K562 (cell line): ENCODE measurements around the gene CRY2. TPM values are rescaled to one million over a fixed set of nuclear protein-coding genes. Genes with fewer than 3 reads are reported as not detected.

ENCODE experiments used
- CEBPG ChIP-seq, 3 experiments: fragments of 200-800 bp in 1 of 3; sonication (Bioruptor generic) in 1 of 3; sonication (generic) in 1 of 3; formaldehyde crosslinking in 1 of 3; IDR thresholded peaks in 2 of 3; conservative IDR thresholded peaks in 1 of 3; 2 replicates each; pipeline versions ENCODE4 v1.6.1 to v1.8.0; 2016 to 2022; ENCODE audit warnings: missing compliant biosample characterization in 2 of 3, missing genetic modification characterization in 2 of 3, mild to moderate bottlenecking in 1 of 3, missing genetic modification reagents in 1 of 3
- FOXJ2 ChIP-seq: fragments of 200-800 bp; sonication (Bioruptor generic); IDR thresholded peaks from 2 replicates; pipeline ENCODE4 v1.6.1; 2016; ENCODE audit warnings: missing genetic modification characterization, missing compliant biosample characterization
- FOXO4 ChIP-seq: fragments of 450-650 bp; formaldehyde crosslinking; IDR thresholded peaks from 2 replicates; pipeline ENCODE4 v1.4.0; 2020; ENCODE audit warnings: mild to moderate bottlenecking, moderate library complexity
- JUND ChIP-seq, 2 experiments: IDR thresholded peaks; 2 replicates in 1 of 2; 3 replicates in 1 of 2; pipeline ENCODE4 v1.6.1; 2011; ENCODE audit warnings: borderline replicate concordance in 2 of 2, low read depth in 2 of 2, low read length in 2 of 2, improper control_type of control experiment in 1 of 2, missing biosample characterization in 1 of 2, missing genetic modification characterization in 1 of 2, missing genetic modification reagents in 1 of 2
- KLF16 ChIP-seq: IDR thresholded peaks from 2 replicates; pipeline ENCODE4 v1.6.1; 2016; ENCODE audit warnings: antibody characterized with exemption
- MBD1 ChIP-seq: fragments of 250-450 bp; sonication (Bioruptor Pico); IDR thresholded peaks from 2 replicates; pipeline ENCODE4 v1.8.0; 2022; ENCODE audit warnings: inconsistent platforms
- NFRKB ChIP-seq: fragments of 450-650 bp; IDR thresholded peaks from 2 replicates; pipeline ENCODE4 v1.6.1; 2016; ENCODE audit warnings: low read depth
- PHF8 ChIP-seq: fragments of 200-600 bp; sonication (generic); IDR thresholded peaks from 2 replicates; pipeline ENCODE4 v1.6.1; 2012; ENCODE audit warnings: mixed run types, mild to moderate bottlenecking, inconsistent platforms, low read length, moderate library complexity, borderline replicate concordance
- RBM34 ChIP-seq: fragments of 200-400 bp; formaldehyde crosslinking; IDR thresholded peaks from 2 replicates; pipeline ENCODE4 v1.6.1; 2018; ENCODE audit warnings: low read length, borderline replicate concordance; ENCODE audit not compliant: insufficient read depth
- RCOR1 ChIP-seq, 2 experiments: IDR thresholded peaks; 2 replicates each; pipeline ENCODE4 v1.6.1; 2012; ENCODE audit warnings: low read depth in 2 of 2, low read length in 2 of 2, borderline replicate concordance in 1 of 2, improper control_type of control experiment in 1 of 2
- SETDB1 ChIP-seq: IDR thresholded peaks from one replicate; pipeline ENCODE4 v1.6.1; 2012; ENCODE audit warnings: low read length, control low read depth, inconsistent platforms
- TFE3 ChIP-seq: fragments of 450-650 bp; formaldehyde crosslinking; IDR thresholded peaks from 2 replicates; pipeline ENCODE4 v1.4.0; 2020; ENCODE audit warnings: mild to moderate bottlenecking, mixed read lengths
- USF1 ChIP-seq: sonication (generic); formaldehyde crosslinking; IDR thresholded peaks from 2 replicates; pipeline ENCODE4 v1.9.0; 2022; ENCODE audit warnings: mild to moderate bottlenecking, missing genetic modification reagents
- ZC3H8 ChIP-seq: fragments of 450-650 bp; IDR thresholded peaks from 2 replicates; pipeline ENCODE4 v1.6.1; 2017
- ZFP91 ChIP-seq: sonication (generic); formaldehyde crosslinking; IDR thresholded peaks from 2 replicates; pipeline ENCODE4 v1.8.0; 2022; ENCODE audit warnings: mild to moderate bottlenecking, missing genetic modification reagents
- ZFPM2 ChIP-seq: fragments of 250-450 bp; sonication (Bioruptor Pico); IDR thresholded peaks from 2 replicates; pipeline ENCODE4 v1.5.1; 2022; ENCODE audit warnings: mild to moderate bottlenecking
- ZNF253 ChIP-seq: fragments of 250-450 bp; sonication (Bioruptor Pico); conservative IDR thresholded peaks from 2 replicates; pipeline ENCODE4 v1.6.1; 2021; ENCODE audit warnings: mild to moderate bottlenecking
- ZNF282 ChIP-seq: sonication (generic); formaldehyde crosslinking; IDR thresholded peaks from 2 replicates; pipeline ENCODE4 v1.8.1; 2023; ENCODE audit warnings: missing genetic modification reagents
- ZNF444 ChIP-seq: fragments of 250-450 bp; sonication (Bioruptor Pico); IDR thresholded peaks from 2 replicates; pipeline ENCODE4 v1.4.0; 2020; ENCODE audit warnings: mild to moderate bottlenecking, moderate library complexity
- polyA plus RNA-seq, 8 experiments: library from polyadenylated mRNA; depleted of rRNA in 4 of 8; stranded (reverse) in 5 of 8; unstranded in 3 of 8; fragments of >200 nt; fragmentation: Nextera tagmentation in 2 of 8; fragmentation: Illumina TruSeq in 1 of 8; extraction: Ambion mirVana in 2 of 8; extraction: Trizol in 1 of 8; gene quantifications; 2 replicates each; pipeline versions ENCODE4 v1.2.1 to v1.2.3, GENCODE V29; 2011 to 2014; ENCODE audit warnings: inconsistent platforms in 1 of 8, missing spikeins in 1 of 8
- total RNA-seq, 7 experiments: library from RNA; depleted of rRNA in 6 of 7; stranded (reverse); fragments of >200 nt in 6 of 7; fragmentation: Illumina TruSeq in 2 of 7; extraction: Trizol in 2 of 7; gene quantifications; 2 replicates each; pipeline versions ENCODE4 v1.2.1 to v1.2.3, GENCODE V29; 2011 to 2021; ENCODE audit warnings: low replicate concordance in 1 of 7

The CRY2 gene
- total and polyA plus RNA-seq, 9 of the 15 experiments (the other 6 are each of a cell fraction or from before 2014, with no cell fraction given), result 2.3 to 23.9 (median 14.8) TPM

GRCh38 chr11:45879803-45880686 lies 32.8 kb downstream of the CRY2 start (continued):
- TF ChIP-seq ZFP91 (no peak), FOXJ2 (tag) (no peak), PHF8 (no peak), TFE3 (CRISPR knock-in tag) (peak; percentile 23; the same call in 1 of the 2 replicates), JUND (IDR thresholded peaks at IDR 0.05; ENCODE audit: borderline replicate concordance, low read depth, low read length) (peak; percentile 99), JUND (tag; IDR thresholded peaks at IDR 0.05; ENCODE audit: borderline replicate concordance, low read depth, low read length) (peak; percentile 98), ZFPM2 (CRISPR knock-in tag) (no peak), NFRKB (no peak; the same call in 1 of the 2 replicates), KLF16 (0 out of 2 replicates have a peak, but pooled peaks have one; percentile 18), ZNF253 (no peak), ZNF282 (CRISPR knock-in tag) (no peak), RCOR1 (IDR thresholded peaks at IDR 0.05; ENCODE audit: borderline replicate concordance in 1 of 2, low read depth in 2 of 2, low read length in 2 of 2) (peak in 1 of 2 experiments; percentile 94; a peak in 3 of 4 replicates), SETDB1 (no peak), CEBPG (CRISPR knock-in tag; IDR thresholded peaks at IDR 0.05) (peak; percentile 69), CEBPG (tag; conservative IDR thresholded peaks at IDR 0.05 in 1 of 2, IDR thresholded peaks at IDR 0.05 in 1 of 2) (peak in 1 of 2 experiments; percentile 63; a peak in 2 of 4 replicates), FOXO4 (no peak), MBD1 (CRISPR knock-in tag) (no peak), ZNF444 (CRISPR knock-in tag) (no peak), ZC3H8 (no peak), RBM34 (no peak), USF1 (peak; percentile 90)
